Measurements from ENCODE around the gene COL25A1.
"Not testable (repeated sequence)": the region's sequence is repeated elsewhere in the genome, so short reads cannot be mapped to it uniquely, and the experiment has no call there.

The COL25A1 gene

GRCh38 chr4:109164011-109164410 is 138.4 kb downstream of the COL25A1 start:
- DNase-seq = no peak

- no peak for DNase-seq
Observed at GRCh38 chr4:109163493-109163892, 139.0 kb downstream of the COL25A1 start.

GRCh38 chr4:109162759-109163158 is 139.7 kb downstream of the COL25A1 start:
- no peak for DNase-seq

DNA sequence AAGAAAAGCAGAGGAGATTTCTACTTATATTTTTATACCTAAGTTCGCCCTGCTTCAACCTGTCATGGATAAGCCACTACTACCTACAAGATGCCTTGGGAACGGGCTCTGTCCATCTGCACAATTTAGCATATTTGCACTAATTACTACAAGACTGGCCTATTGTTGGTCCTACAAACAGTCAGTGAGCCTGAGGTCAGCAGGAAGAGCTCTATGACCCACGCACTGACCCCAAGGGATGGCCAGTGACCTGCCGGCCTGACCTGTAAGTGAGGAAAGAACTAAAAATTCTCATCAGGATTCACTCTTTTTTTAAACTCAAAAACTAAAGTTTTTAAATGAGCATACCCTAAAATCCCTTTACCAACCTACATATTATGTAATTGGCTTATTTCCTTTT is 142.0 kb downstream of the COL25A1 start:
- no peak for DNase-seq

DNA sequence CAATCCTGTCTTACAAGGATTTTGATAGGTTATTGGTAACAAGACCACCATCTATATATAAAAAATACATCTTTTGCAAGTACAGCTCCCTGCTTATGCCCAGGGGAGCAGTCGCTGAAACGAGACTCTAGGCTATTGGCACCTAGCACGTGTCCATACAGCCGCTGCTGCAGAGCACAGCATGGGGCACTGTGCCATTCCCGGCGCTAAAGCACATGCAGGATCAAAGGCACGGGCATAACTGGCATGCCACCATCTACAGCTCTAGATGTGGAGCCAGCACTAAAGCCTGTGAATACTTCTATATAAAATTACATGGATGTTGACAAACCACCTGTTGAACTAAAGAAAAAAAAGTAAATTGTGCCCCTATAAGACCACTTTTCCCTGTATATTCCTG is 144.8 kb downstream of the COL25A1 start:
- no peak for DNase-seq

- DNase-seq = no peak
Observed at GRCh38 chr4:109157205-109157604, 145.3 kb downstream of the COL25A1 start.

- no peak for DNase-seq
Observed at GRCh38 chr4:109156356-109156755, 146.1 kb downstream of the COL25A1 start.

GRCh38 chr4:109155682-109156283 is 146.7 kb downstream of the COL25A1 start:
- no peak for DNase-seq

GRCh38 chr4:109155084-109155483 is 147.4 kb downstream of the COL25A1 start:
- DNase-seq = no peak

DNA sequence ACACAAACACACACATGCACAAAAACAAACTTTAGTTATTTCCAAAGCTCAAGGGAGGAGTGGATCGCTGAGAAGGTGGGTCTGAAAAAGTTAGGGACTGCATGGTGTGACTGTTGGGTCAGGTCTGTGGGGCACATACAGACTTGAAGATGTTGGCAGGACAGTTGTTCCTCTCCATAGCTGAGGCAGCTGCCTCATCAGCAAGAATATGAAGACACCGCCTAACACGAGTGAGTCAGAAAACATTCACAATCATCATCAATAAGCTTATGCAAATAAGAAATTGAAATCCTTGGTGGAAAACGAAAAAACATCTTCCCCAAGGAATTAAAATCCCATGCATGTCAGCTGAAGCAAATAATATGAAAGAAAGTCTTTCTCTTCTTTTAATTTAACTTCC is 148.0 kb downstream of the COL25A1 start:
- no peak for DNase-seq

DNA sequence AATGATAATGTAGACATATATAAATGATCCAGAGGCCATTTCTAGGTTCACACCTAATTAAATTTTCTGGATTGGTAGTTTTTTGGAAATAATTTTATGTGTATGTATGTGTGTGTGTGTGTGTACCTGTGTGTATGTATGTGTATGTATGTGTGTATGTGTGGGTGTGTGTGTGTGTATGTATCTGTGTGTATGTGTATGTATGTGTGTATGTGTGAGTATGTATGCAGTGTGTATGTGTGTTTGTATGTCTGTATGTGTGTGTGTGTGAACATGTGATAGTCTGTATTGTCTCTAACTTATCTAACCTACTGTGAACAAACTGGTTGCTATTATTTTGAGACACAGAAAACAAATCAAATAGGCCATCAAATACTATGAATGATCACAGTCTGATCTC is 152.6 kb downstream of the COL25A1 start:
- no peak for DNase-seq

GRCh38 chr4:109148577-109149075 is 153.8 kb downstream of the COL25A1 start:
- no peak for DNase-seq

DNA sequence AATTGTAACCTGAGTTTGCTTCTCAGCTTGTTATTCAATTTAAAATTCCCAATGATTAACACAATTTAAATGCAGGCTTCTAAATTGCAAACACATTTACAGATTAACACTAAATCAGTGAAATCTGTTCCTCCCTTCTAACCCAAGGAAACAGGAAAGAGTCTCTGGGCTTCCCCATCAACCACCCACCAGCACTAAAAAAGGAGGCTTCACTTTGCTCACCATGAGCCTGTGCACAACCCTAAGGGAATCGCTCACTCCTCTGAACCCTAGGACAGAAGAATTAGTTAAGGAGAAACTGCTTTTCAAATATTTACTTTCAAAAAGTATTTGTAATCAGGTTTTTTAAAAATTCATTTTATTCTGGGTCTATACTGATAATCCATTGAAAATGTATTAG is 155.3 kb downstream of the COL25A1 start:
- no peak for DNase-seq

DNA sequence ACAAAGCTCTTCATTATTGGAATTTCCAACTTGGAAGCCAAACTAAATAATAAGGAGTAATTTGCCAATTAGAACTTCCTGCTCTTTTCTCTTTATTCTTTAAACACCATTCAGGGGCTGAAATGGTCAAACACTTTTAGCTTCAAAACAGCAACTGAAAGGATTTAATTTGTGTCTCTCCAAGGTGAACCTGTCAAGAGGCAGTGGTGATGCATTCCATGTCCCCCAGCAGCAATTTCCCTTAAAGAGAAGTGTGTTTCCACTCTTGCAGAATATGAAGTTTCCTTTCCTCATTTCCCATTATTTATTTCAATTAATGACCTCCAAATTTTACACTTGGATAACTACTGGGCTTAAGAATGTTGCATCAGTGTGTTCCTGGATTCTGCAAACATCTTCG is 156.0 kb downstream of the COL25A1 start:
- no peak for DNase-seq

- not testable (repeated sequence) for DNase-seq
Observed at GRCh38 chr4:109138125-109138524, 164.3 kb downstream of the COL25A1 start.

DNA sequence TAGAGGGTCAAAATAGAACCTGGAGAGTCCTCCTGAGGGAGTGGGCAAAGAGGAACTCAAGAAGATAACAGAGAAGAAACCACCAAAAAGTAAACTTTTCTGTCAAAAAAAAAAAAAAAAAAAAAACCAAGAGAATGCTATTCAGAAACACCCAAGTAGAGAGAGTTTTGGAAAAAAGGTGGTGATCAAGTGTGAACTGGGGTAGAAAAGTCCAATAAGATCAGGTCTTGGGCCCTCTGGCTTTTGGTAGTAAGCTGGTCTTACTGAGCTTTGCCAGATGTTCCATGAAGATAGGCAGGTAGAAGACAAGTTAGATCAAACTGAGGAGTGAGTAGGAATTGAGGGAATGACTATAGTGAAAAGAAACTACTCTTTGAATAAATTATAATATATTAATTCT is 167.5 kb downstream of the COL25A1 start:
- no peak for DNase-seq

DNA sequence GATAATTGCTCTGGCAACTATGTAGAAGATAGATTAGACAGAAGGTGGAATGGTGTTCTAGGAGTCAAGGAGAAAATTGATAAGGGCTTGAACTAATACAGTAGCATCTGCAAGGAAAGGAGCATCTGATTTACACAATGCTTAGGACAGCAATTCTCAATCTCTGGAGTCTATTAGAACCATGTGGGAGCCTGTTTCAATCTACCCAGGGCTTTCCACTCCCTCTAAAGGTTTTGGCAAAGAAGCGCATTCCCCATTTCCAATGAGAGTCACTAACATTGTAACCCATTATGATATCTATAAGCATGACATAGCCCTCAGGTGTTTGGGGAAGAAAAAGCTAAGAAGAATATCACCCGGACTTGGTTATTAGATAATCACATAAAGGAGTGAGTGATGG is 168.2 kb downstream of the COL25A1 start:
- DNase-seq = no peak

GRCh38 chr4:109131559-109131958 is 170.9 kb downstream of the COL25A1 start:
- no peak for DNase-seq

DNA sequence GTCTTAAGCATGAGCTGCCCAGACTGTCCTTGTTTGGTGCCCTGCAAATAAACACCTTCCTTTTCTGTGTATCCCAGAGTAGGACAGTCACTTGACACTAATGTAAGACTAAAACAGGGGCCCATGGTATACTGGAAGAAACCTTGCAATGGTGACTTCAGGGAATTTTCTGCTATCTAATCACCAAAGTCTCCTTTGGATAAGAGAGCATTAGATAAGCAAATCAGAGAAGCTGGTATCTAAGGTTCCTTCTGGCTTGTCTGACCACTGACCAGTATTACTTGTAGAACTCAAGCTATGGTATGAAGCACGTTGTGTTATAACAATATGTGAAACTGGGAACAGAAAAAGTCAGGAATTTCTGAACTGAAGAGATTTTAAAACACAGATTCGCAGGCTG is 173.9 kb downstream of the COL25A1 start:
- DNase-seq = no peak

GRCh38 chr4:109127866-109128265 is 174.6 kb downstream of the COL25A1 start:
- DNase-seq = no peak

GRCh38 chr4:109126856-109127255 is 175.6 kb downstream of the COL25A1 start:
- DNase-seq = no peak

GRCh38 chr4:109125084-109125483 is 177.4 kb downstream of the COL25A1 start:
- no peak for DNase-seq

DNA sequence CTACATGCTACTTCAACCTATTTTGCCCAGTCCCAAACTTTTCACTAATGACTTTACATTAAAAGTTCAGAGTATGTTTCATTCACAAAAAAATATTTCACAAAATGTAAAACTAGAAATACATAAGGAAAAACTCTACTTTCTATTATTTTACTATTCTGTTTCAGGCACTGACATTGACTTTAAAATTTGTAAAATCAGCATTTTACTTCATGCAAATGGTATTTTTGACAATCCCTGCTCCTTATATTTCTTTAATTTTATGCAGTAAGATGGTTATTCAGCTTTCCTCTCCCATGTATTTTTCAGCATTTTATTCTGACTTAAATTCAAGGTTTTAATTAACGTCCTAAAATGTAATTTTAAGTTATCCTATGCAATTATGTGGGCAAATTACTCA is 178.5 kb downstream of the COL25A1 start:
- no peak for DNase-seq

DNA sequence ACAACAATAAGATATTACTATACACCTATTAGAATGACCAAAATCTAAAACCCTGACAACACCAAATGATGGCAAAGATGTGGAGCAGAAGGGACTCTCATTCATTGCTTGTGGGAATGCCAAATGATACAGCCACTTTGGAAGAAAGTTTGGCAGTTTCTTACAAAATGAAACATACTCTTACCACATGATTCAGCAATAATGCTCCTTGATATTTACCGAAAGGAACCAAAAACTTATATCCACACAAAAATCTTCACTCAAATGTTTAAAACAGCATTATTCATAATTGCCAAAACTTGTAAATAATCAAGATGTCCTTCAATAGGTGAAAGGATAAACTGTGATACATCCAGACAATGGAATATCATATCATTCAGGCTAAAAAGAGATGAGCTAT is 180.9 kb downstream of the COL25A1 start:
- no peak for DNase-seq

- no peak for DNase-seq
Observed at GRCh38 chr4:109119852-109120251, 182.6 kb downstream of the COL25A1 start.

GRCh38 chr4:109118635-109119034 is 183.8 kb downstream of the COL25A1 start:
- no peak for DNase-seq

All from activated gamma-delta T cell treated with Interleukin-2 at 50 U/mL for 16 hours (primary cell).